Endometrial microvascular endothelial cells (primary cell): ENCODE measurements around the gene NUAK1. TPM values are rescaled to one million over a fixed set of nuclear protein-coding genes. Genes with fewer than 3 reads are reported as not detected.

ENCODE experiments used
- in situ Hi-C: cut with HindIII; loops from 2 replicates; pipeline ENCODE4 v1.10.0; 2017; ENCODE audit warnings: low sequenced_read_pairs, low pct_unique_long_range_greater_than_20kb; ENCODE audit errors: inconsistent ontology term
- total RNA-seq: library from RNA; depleted of rRNA; stranded (reverse); fragments of >200 nt; gene quantifications from one replicate; pipeline ENCODE4 v1.2.3, GENCODE V29; 2015; ENCODE audit errors: inconsistent ontology term

NUAK1 gene
- total RNA-seq = 34.8 TPM

DNA sequence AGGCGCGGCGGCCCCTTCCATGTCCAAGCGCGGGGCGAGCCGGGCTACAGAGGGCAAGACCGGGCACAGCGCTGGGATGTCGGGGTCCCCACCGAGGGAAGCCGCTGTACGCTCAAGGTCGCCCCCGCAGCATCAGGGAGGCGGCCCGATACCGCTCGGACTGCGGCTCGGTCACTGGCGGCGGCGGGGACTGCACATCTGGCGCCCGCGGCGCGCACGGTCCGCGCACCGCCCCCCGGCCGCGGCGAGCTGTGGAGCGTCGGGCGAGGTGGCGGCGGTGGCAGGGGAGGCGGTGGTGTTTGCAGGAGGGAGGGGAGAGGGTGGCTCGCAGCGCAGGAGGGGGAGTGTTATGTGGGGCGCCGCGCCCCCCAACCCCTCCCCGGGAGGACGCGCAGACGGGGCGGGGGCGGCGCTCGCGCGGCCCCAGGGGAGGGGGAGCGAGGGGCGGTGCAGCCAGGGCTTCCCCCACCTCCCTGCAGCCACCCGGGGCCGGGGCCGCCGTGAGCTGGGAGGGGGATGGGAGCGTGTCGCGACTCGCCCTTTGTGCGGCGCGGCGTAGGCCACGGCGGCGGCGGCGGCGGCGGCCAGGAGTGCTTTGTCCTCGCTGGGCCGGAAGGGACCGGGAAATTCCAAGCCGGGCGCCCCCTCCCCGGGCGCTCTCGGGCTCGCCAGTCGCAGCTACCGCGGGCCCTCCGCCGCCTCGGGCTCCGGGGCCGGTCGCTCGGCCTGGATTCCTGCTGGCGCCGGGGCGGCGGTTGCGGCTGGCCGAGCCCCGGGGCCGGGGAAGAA is at the start of gene NUAK1:
NUAK1 (minus strand) TSS at position 322 of the 789 bp plus-strand sequence; CDS start at position 21, 301 bp downstream.
- in situ Hi-C loops = loop anchor here (10.0 kb wide), 1 partner anchor 724 kb away; no protein-coding TSS in a partner anchor

DNA sequence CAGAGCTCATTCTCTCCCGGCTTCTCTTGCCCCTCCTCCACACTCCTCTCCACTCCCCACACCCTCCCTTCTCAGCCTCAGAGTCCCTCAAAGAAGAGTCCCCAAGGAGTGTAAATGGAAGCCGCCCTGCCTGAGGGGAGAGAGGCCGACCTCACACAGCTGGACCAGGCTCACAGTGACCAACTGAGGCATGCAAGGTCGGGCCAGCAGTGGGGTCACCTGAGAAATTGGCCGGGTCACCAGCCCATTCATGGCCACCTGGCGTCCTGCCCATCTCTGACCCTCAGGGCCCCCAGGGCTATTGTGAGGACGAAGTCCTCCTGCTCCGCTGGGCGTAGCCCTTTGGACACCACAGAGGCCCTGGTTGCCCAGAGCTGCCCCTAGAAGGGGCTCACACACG is 49.5 kb upstream of the NUAK1 start:
- in situ Hi-C loops = no loop called here

GRCh38 chr12:106187842-106188241 is 49.1 kb upstream of the NUAK1 start:
- in situ Hi-C loops = no loop called here

- in situ Hi-C loops = no loop called here
Observed at GRCh38 chr12:106187155-106187789, 48.5 kb upstream of the NUAK1 start.

DNA sequence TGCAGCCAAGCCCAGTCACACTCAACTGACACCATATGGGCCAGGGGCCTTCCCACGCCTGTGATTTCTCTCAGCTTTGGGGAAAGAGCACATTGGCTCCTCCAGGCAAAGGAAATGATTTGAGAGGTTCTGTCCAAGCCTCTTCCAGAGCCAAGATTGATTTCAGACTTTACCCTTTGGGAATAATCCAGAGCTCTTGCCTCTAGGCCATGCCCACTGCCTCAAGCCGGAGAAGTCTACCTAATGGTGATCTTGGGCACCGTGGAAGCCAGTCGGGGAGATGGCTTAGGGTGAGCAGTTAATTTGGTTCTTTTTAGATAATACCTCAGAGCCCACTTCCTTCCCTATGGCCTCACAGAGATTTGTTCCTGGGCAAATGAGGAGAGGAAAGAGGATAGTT is 45.0 kb upstream of the NUAK1 start:
- in situ Hi-C loops = no loop called here

DNA sequence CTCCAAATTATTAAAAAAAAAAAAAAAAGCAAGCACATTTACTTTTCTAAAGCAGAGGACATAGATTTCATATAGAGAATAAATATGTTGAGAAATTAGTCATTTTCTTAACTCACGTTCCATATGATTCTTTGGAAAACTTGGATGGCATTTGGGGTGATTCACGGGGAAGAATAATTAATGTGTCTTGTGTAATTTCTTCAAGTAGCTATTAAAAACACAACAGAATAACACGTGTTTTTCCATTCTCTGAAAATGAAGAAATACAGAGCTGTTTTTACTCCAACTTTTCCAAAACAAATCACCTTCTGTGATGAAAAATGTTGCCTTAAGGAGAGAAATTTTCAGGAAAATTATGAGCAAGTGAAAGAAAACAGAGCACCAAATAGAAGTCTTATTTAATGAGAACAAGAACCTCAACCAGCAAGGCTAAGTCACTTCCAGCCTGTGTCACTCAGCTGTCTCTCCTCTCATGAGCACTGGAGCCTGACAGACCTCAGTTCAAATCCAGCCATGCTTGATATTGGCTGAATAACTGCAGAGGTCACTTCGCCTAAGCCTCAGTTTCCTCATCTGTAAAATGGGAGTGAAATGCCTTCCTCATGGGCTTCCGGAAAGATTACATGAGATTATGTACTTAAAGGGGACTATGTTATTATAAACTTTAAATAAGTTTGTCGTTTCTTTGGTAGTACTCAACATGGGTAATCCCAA is 42.8 kb upstream of the NUAK1 start:
- in situ Hi-C loops = no loop called here

DNA sequence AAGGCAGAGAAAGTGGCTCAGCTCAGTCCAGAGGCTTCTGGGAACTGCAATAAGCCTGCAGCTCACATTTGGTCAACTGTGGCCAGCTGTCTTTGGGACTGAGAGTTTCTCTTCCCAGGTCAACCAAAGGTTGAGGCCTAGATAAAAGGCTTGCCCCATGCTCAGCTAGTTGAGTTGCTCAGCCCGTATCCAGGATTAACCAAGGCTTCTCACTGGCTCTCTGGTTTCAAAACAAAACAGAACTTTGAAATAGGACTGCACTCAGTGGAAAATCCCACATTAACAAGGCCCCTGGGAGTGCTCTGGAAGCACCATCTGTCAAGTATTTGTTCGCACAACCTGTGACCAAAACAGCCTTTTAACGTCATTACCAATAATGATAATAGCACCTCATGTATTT is 40.3 kb upstream of the NUAK1 start:
- in situ Hi-C loops = no loop called here

- in situ Hi-C loops = no loop called here
Observed at GRCh38 chr12:106178562-106178961, 39.8 kb upstream of the NUAK1 start.

DNA sequence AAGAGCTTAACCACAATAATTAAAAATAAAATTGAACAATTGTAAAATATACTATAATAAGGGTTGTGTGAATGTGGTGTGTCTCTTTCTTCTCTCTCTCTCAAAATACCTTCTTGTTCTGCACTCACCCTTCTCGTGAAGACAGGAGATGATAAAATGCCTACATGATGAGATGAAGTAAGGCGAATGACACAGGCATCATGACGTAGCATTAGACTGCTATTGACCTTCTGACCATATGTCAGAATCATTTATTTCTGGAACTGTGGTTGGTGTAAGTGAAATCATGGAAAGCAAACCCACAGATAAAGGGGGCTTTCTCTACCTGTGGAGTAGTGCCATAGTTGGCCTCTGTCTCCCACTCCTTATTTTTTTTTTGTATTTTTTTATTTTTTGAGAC is 37.8 kb upstream of the NUAK1 start:
- in situ Hi-C loops = no loop called here

DNA sequence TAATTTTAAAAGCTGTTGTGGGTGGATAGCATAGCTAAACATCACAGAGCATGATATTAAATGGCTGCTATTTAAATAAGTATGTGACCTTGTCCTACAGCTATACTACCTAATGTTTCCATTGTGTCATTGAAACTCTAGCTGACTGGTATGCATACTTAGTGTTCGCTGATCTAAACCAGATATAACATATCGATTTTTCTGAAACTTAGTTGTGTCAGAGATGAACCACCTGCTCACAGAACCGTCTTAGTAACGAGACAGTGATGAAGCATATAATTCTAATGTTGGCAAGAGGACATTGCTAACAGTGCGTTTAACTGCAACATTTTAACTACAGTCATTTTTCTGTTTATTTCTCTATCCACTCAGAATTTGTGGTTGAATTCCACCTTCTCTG is 36.1 kb upstream of the NUAK1 start:
- in situ Hi-C loops = no loop called here

DNA sequence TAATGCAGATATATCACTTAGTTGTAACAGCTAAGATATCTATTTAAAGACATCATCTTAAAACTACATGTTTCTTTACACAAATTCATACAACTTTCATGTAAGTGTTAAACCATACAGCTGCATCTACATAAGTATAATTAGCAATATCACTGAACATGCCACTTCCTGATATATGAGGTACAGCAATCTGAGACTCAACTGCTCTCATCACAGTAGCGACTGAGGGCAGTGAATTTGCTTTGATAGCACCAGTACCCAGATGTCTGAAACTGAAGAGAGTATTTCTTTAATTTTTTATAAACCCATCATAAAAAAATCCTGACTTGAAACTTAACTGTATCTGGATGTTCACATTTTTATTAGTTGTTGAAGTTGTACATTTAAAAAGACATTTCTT is 34.7 kb upstream of the NUAK1 start:
- in situ Hi-C loops = no loop called here

- in situ Hi-C loops = no loop called here
Observed at GRCh38 chr12:106171117-106171750, 32.5 kb upstream of the NUAK1 start.

- in situ Hi-C loops = no loop called here
Observed at GRCh38 chr12:106170285-106170684, 31.5 kb upstream of the NUAK1 start.

DNA sequence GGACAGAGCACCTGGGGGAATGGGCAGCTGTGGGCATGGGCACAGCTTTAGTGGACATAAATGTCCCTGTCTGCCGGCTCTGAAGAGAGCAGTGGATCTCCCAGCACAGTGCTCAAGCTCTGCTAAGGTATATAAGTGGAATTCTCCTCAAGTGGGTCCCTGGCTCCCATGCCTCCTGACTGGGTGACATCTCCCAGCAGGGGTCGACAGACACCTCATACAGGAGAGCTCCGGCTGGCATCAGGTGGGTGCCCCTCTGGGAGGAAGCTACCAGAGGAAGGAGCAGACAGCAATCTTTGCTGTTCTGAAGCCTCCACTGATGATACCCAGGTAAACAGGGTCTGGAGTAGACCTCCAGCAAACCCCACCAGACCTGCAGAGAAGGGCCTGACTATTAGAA is 25.0 kb upstream of the NUAK1 start:
- in situ Hi-C loops = no loop called here

GRCh38 chr12:106161491-106161890 is 22.7 kb upstream of the NUAK1 start:
- in situ Hi-C loops = no loop called here

DNA sequence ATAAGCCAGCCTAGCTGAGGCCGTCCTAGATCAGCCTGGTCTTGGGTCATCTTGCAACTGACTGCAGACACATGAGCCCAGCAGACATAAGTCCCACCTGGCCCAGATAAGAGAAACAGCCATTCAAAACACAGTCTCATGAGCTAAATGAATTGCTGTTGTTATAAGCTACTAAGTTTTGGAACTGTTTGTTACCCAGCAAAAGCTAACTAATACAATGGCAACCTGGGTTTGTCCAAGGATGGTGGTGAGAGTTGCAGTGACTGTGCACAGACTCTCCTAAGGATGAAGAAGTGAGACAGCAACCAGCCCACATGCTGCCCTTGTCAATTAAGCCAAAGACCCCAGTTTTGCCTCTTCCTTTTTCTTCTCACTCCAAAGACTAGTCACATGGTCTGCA is 22.2 kb upstream of the NUAK1 start:
- in situ Hi-C loops = no loop called here

DNA sequence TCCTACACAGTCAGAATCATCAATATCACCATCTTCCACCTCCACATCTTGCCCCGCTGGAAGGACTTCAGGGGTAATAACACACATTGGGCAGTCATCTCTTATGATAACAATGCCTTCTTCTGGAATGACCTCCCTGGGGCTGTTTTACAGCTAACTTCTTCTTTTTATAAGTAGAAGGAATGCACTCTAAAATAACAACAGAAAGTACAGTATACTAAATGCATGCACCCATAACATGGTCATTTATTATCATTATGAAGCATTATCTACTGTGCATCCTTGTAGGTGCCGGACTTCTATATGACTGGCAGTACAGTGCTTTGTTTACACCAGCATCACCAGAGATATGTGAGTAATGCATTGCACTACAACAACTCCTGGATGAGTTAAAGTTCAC is 19.0 kb upstream of the NUAK1 start:
- in situ Hi-C loops = no loop called here

- in situ Hi-C loops = no loop called here
Observed at GRCh38 chr12:106154751-106155273, 16.1 kb upstream of the NUAK1 start.

- in situ Hi-C loops = no loop called here
Observed at GRCh38 chr12:106152334-106152733, 13.6 kb upstream of the NUAK1 start.
